ENCODE results near the gene GPRASP2.
"Not testable (repeated sequence)": the region's sequence is repeated elsewhere in the genome, so short reads cannot be mapped to it uniquely, and the experiment has no call there.

Gene GPRASP2

GRCh38 chrX:102712216-102712966 lies at the start of gene GPRASP2:
Gene GPRASP2 (plus strand): TSS chrX:102712448. CDS start chrX:102714870, 2,422 bp downstream.
- DNase-seq: no peak

- DNase-seq: not testable (repeated sequence)
Measured at GRCh38 chrX:102663820-102664219, 48.4 kb upstream of the GPRASP2 start.

- DNase-seq: not testable (repeated sequence)
Measured at GRCh38 chrX:102667034-102667433, 45.2 kb upstream of the GPRASP2 start.

GRCh38 chrX:102669526-102669925 lies 42.7 kb upstream of the GPRASP2 start:
- DNase-seq: no peak

- DNase-seq: no peak
Measured at GRCh38 chrX:102672856-102673255, 39.4 kb upstream of the GPRASP2 start.

- not testable (repeated sequence) for DNase-seq
Measured at GRCh38 chrX:102677479-102677878, 34.8 kb upstream of the GPRASP2 start.

- no peak for DNase-seq
Measured at GRCh38 chrX:102684772-102685520, 27.3 kb upstream of the GPRASP2 start.

- DNase-seq: no peak
Measured at GRCh38 chrX:102694749-102695148, 17.5 kb upstream of the GPRASP2 start.

- DNase-seq: no peak
Measured at GRCh38 chrX:102696306-102696705, 15.9 kb upstream of the GPRASP2 start.

- no peak for DNase-seq
Measured at GRCh38 chrX:102697494-102697893, 14.8 kb upstream of the GPRASP2 start.

- DNase-seq: no peak
Measured at GRCh38 chrX:102708900-102709299, 3.3 kb upstream of the GPRASP2 start.

- no peak for DNase-seq
Measured at GRCh38 chrX:102711872-102712215, 404 bp upstream of the GPRASP2 start.

GRCh38 chrX:102712981-102713625 lies 855 bp downstream of the GPRASP2 start:
- no peak for DNase-seq

- DNase-seq: no peak
Measured at GRCh38 chrX:102714994-102715393, 2.7 kb downstream of the GPRASP2 start.

GRCh38 chrX:102715967-102716366 lies 3.7 kb downstream of the GPRASP2 start:
- no peak for DNase-seq

- DNase-seq: no peak
Measured at GRCh38 chrX:102720237-102721168, 8.3 kb downstream of the GPRASP2 start, which contains the start of gene GPRASP3. Gene GPRASP3 (plus strand): TSS chrX:102720743. CDS start chrX:102748996, 28,253 bp downstream.

- DNase-seq: not testable (repeated sequence)
Measured at GRCh38 chrX:102721169-102721506, 8.9 kb downstream of the GPRASP2 start.

GRCh38 chrX:102723456-102723855 lies 11.2 kb downstream of the GPRASP2 start:
- DNase-seq: no peak

- no peak for DNase-seq
Measured at GRCh38 chrX:102727761-102728160, 15.5 kb downstream of the GPRASP2 start.

GRCh38 chrX:102728646-102729045 lies 16.4 kb downstream of the GPRASP2 start:
- no peak for DNase-seq

- no peak for DNase-seq
Measured at GRCh38 chrX:102739657-102740056, 27.4 kb downstream of the GPRASP2 start.

- DNase-seq: no peak
Measured at GRCh38 chrX:102744307-102744706, 32.1 kb downstream of the GPRASP2 start.

- DNase-seq: no peak
Measured at GRCh38 chrX:102745513-102745856, 33.2 kb downstream of the GPRASP2 start.

All from NK-92 treated with Interleukin-12 subunit alpha and Interleukin-12 subunit beta, amount 100 ng/mL, for 24 hours (cell line).